ENCODE measurements around the gene DICER1.

DICER1 gene

DNA sequence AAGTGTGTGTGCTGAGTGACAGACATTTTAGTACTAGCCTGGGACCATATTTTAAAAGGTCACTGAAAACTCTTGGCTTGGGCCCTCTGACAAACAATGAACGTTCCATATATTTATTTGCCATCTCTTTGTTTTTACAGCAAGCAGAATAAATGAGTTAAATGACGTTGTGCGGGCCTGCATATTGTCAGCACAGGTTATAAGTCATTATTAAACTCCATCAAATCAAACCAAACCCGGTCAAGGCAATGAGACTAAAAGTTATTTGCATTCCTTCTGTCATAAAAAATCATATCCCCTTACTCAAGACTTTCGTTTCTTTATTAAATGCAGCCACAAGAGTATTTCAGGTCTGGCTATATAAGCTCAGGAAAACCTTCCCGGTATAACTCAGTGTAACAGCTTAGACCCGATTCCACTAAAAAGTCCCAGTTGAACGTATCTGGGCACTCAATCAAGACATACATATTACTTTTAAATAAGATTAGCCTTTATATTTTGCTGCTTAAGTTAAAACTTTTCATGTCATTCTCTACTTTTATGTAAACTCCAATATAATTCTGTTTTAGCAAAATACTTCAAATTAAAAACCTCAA is 84.9 kb downstream of the DICER1 start:
- DNase-seq = no peak

DNA sequence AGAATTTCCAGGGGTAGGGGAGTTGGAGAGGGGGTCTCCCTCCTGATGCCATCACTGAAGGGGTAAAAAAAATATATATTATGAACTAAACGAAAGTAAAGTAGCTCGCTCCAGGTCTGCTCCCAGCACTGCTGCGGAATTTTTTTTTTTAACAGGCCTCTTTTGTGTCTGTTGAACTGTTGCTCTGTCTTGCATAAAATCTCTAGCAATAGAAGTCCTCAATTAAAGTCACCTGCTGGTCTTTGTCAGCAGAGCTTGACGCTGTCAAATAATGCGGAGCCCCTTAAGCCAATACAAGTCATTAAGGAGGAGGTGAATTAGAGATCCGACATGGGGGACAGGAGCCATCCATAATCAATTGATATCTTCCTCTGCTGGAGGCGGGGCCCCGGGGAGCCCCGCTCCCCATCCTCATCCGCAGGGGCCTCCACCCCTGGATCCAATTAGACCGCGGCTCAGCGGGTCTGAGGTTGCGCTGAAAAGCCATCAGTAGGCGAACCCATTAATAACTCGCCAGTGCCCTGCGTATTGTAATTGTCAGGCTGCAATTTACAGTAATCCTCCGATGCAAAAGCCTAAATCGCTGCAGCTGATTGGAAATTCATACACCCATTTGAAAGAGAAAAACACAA is 85.6 kb downstream of the DICER1 start:
- DNase-seq = no peak

DNA sequence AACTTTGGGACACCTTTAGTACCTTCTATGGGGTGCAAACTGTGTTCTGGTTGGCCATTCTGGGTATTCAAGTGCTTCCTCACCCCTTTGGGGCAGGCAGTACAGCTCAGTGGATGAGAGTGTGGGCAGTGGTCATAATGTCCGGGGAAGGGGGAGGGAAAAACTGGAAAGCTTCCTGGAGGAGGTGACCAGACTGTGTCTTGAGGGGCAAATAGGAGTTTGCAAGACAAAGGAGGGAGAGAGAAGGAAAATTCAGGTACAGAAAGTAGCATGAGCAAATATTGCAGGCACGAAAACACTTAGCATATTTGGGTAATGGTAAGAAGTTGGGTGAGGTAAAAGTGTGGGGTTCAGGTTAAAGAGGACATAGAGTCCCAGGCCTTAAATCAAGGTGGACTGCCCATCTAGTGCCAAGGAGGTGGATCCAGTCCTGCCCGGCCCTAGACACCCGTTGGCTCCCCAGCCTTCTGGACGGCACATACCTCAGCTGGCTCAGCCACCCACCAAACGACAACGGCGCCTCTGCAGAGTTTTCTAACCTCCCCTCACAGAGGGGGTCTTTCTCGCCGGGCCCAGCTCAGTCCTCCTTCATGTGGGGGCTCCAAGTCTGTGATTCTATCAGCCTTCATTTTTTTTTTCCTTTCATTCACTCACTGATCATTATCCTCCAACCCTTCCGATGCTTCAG is 86.4 kb downstream of the DICER1 start:
- no peak for DNase-seq

DNA sequence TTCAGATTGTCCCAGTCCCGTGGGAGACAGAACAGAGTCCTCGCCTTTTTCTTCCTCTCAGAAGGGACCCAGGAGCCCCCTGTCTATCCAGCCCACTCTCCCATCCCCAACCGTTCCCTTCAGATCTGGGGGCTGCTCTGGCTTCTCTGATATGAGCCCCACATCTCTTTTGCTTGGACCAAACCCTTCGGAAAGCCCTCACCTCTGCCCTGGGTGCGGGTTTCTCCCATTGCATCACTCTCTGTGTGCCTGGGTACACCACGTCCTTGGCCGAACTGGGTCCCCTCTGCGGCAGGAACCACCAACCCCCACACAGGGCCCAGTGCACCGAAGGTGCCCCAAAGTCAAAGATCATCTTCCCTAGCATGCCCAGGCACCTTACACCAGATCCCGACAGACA is 87.8 kb downstream of the DICER1 start:
- DNase-seq = no peak

DNA sequence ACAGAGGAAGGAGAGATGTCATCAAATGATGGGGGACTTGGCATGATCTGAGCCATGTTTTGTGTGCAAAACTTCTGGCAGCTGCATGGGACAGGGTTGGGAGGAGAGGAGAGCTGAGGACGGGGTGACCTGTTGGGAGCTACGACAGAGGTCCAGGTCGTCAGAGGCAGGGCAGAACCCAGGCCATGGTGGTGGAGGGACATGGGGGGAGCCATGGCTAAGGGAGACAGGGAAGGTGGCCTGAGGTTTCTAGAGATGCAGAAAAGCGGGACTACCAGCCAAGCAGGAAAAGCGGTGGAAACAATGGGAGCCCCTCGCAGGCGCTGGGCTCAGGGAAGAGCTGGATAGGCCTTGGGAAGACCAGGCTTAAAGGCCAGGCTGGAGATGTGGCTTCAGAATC is 88.3 kb downstream of the DICER1 start:
- no peak for DNase-seq

DNA sequence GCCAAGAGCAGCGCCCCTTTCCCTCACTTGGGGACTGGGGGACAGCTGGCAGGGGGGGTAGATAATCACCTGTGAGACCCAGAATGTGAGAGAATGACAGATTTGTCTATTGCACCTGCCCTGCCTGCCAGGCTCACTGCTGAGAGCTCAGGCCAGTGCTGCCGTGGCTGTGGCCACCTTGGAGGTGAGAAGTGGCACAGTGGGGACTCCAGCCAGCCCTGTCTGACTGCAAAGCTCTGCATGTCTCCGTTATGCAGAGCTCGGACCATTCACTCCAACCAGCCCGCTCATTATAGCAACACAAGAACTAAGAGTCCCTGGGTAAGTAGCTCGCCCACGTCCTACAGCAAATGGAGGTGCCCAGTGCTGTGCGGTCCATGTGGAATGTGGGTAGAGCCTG is 88.8 kb downstream of the DICER1 start:
- no peak for DNase-seq

DNA sequence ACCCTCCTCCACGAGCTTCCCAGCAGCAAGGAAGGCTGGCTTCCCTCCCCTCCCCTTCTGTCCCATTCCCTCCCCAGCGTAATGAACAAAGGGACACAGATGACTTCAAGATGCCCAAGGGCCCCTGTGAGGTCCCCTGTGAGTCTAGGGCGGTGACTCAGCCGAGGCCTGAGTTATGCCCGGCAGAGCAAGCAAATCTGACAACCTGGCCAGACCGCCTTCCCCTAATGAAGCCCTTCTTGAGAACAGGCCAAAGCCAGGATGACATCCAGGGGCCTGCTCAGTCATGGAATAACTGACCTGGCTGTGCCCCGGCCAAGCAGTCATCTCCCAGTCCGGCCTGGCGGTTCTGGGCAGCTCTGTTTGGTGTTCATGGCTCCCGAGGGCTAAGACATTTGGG is 89.2 kb downstream of the DICER1 start:
- no peak for DNase-seq

DNA sequence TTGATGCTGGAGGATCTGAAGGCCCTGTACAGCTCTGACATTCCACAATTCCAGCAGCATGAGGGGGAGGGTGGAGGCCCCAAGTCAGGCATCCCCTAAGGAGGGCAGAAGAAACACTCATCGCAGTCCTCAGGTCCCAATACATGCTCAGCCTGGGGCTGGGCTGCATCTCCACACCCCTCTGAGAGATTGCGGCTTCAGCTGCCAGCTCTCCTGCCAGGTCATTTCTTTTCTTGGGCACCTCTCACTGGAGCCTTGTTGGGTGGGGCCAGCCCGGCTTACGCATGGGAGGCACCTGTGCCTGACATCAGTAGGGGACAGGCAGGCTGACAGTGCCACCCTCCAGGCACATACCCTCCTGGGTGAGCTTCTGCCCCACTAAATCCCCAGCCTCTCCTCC is 89.8 kb downstream of the DICER1 start:
- no peak for DNase-seq

DNA sequence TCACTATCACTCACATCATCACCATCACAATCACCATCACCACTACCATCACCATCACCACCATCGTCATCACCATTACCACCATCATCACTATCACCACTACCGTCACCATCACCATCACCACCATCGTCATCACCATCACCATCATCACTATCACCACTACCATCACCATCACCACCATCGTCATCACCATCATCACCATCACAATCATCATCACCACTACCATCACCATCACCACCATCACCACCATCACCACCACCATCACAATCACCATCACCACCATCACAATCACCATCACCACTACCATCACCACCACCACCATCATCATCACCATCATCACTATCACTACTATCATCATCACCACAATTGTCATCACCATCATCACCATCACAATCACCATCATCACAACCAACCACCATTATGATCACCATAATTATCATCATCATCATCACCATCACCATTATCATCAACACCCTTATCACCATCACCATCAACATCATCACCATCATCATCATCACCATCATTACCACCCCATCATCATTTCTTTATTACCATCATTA is 90.8 kb downstream of the DICER1 start:
- DNase-seq = no peak

DNA sequence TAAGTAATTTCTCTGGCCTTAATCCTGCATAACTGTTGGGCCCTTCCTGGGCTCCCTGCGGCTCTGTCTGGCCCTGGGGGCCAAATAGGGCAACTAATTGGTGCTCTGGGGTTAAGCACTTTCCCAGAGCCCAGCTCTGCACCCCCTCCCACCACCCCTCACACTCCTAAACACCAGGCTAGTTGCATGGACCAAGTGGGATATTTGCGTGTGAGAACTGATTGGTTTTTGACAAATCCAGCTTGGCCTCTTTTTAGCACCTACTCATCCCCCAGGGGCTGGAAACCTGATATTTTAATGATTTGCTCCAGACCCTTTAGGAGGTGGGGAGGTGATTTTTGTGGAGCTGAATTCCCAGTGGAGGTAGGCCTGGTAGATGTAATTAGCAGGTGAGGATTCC is 91.9 kb downstream of the DICER1 start:
- DNase-seq = no peak

DNA sequence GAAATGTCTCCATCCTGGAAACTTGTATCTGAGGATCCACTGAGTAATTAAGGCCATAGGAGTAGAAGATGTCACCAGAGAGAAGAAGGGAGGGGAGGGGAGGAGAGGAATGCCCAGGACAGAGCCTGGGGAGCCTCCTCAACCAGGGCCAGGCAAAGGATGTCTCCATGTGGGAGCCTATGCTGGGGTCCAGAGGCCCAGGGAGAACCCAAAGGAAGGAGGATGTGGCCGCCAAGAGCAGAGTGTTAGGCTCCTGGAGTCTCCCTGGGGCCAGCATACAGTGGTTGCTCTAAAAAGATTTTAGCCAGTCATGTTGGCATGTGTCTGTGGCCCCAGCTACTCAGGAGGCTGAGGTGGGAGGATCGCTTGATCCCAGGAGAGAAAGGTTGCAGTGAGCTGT is 92.6 kb downstream of the DICER1 start:
- DNase-seq = no peak

DNA sequence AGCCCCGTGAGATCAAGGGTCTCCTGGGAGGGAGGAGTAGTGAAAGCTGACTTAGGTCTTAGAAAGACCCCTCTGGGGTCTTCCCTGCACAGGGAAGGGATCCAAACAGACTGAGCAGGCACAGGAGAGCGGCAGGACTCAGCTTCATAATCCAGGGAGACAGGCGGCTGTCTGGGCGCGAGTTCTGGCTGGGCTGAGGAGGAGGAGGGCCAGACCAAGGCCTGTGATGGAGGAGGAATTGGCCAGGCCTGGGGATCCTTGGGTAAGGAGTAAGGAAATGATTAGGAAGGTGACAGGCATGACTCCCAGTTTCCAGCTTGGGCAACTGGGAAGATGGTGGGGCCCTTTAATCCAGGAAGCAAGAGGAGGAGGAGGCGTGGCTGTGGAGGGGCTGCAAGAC is 93.1 kb downstream of the DICER1 start:
- no peak for DNase-seq

DNA sequence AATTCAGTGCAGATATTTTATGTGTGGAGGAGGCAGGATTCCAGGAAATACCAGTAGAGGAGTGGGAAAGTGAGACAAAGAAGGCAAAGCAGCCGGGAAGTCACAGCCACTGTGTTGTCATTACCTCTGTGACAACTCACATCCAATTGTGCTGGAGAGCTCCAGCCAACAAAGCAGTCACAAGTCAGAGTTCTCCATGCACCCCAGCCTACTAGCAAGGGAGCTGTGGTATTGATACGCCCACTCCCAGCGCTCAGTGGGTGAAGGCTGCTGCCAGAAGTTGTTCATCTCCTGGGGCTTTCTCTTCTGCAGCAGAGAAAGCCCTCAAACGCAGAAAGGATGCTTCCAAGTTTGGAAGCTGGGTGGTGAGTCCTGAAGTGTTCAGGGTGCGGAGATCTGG is 93.9 kb downstream of the DICER1 start:
- no peak for DNase-seq

DNA sequence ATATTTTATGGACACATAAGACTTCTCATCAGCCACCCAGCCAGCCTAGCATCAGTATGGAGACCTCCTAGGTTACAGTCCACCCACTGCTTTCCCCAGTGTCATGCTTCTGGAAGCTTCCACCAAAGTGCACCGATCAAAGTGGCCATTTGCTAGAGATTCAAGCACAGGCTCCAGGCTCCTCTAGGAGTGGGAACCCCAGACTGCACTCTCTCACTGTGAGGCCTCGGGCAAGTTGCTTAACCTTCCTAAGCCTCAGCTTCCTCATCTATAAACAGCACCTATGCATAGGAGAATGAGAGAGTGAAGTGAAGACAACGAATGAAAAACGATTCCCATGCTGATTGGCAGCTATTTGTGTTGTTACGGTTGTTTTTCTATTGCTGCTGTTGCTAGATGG is 94.4 kb downstream of the DICER1 start:
- DNase-seq = no peak

DNA sequence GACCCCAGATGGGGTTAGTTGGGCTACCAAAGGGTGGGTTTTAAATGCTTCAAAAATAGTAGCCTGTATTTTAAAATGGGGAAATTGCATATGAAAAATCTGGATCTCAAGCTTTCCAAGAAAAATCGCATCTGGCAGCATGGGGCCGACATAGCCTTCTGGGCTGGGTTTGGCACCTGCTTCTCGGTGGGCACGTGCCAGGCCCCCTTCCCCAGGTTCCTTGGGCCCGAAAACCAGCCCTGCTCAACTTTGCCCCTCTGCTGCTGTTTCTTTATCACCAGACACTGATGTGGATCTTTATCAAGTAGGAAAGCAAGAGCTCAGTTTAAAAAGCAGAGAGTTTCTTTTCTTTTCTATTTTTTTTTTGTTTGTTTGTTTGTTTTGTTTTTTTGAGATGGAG is 95.1 kb downstream of the DICER1 start:
- DNase-seq = no peak

DNA sequence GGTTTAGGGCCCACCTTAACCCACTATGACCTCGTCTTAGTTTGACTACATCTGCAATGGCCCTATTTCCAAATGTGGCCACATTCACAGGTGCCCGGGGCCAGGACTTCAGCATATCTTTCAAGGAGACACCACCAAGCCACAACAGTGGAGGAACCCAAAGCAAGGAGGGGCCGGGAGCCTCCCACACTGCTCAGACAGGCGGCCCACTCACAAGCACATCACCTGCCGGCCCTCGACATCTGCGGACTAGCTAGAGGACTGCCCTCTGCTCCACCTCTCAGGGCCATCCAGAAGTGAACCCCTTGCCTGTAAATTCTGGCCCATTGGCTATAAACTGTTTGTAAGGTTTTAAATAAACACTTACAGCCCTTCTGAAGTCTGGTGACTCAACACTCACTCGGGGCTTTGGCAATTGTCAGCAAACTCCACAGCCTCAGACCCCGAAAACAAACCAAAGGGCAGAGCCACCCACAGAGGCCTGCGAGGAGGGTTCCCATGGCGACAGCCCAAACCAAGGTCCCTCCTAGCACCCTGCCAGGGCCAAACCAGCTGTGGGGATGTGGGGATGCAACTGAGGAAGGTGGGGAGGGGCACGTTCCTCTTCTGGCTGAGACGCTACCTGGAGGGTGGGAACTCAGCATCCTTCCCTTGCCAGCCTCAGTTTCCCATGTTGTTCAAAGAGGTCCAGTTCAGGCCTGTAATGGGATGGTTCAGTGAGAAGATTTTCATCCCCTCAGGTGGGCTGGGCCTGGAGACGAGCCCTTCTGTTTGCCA is 95.8 kb downstream of the DICER1 start:
- DNase-seq = no peak

DNA sequence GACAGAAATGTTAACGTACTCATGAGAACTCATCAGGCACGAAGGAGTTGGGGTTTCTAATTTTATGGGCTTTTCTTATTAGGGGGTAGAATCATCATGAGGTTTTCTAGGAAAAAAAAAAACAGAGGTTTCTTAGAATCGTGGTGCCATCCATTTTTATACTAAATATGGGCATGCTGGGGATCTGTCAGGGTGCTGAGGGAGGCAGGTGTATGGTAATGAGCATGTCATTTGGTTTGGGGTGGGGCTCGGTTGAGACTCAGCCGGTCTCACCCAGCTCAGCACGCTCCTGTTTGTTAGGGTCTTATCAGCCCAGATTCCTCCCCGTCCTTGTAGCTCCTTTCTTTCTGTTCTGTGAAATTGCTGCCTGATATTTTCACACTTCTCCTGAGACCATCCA is 98.2 kb downstream of the DICER1 start:
- DNase-seq = no peak

DNA sequence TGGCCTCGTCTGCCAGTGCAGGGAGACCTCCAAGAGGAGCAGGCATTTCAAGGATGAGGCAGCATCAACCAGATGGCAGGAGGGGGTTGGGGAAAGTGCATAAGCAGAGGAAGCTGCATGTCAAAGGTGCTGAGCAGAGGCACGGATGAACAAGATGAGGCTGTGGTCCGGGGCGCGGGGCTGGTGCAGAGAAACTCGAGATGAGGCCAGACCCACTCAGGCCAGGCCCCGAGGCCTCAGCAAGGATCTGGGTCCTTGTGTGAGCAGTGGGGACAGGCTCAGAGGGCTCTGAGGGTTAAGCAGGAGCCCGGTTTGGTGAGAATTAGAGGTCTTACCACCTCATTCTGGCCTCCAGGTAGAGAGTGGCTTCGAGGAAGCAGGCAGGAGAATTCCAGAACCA is 98.8 kb downstream of the DICER1 start:
- no peak for DNase-seq

DNA sequence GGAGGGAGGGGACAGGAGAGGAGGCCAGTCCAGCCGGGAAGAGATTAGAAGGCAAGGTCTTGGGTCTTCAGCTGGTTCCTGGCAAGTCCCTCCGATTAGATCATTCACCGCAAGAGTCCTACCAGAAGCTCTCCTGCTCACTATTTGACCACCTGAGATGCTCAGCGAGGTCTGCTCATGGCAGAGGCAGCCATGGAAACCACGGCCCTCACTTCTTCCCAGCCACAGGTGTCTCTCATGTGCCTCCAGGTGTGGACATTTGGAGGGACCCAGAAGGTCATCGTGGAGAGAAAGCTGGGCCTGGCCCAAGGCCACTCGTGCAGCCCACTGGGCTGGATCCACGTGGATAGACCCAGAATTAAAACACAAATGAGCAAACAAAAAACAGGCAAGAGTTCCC is 99.5 kb downstream of the DICER1 start:
- DNase-seq = no peak

DNA sequence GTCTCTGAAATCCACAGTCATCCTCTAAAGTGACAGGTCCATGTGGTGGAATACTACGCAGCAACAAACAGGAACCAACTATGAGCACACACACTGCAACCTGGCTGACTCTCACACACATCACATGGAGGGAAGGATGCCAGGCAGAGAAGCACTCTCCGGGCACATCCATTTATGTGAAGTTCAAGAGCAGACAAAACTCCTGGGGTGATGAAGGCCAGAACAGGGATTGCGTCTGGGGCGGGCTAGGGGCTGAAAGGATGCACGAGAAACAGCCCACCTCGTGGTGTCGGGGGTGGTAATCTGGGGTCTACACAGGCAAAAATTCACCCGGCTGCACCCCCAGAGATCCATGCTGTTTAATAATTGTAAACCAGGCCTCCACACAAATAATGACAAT is 100.2 kb downstream of the DICER1 start:
- no peak for DNase-seq

DNA sequence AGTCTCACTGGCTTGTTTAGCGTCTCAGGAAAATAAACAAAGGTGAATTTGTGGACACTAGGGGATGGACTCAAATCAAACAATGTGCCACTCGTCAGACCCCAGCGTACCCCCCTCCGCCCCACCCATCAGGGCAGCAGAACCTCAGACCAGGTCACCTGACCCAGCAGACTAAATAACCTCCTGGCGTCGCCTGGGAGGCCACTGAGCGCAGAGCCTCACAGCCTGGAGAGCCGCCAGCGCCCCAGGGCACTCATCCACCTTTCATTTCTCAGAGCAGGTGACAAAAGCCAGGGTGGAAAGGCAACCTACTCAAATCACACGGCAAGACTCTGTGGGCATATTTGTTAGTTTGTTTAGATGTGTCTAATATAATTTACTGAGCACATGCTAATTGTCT is 100.9 kb downstream of the DICER1 start:
- no peak for DNase-seq

DNA sequence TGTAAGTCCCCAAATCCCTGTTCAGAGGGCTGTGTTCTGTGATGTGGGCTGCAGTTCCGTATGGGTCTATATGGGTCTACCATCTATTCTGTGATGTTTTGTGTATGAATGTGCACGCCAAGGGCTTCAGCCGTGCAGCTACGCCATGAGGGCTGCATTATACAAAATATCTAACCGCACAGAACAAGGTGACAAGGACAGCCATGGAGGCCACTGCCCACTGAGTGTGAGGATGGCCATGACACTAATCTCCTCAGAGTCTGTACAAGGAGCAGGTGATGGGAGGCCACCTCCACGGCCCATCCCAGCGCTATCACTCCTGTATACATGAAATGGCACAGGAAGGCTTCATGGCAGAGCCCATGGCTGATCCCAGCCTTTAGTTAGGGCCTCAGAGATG is 102.0 kb downstream of the DICER1 start:
- no peak for DNase-seq
